Renal pelvis (tissue), 4 donors: ENCODE results near the gene LRRN2. TPM values are rescaled to one million over a fixed set of nuclear protein-coding genes. Genes with fewer than 3 reads are reported as not detected.
A peak's percentile ranks its signal among the peaks of the same experiment; 100 is the strongest.

Experiments used
- DNase-seq: peaks from one replicate; pipeline ENCODE4 v3.0.0-alpha.2; 2013
- polyA plus RNA-seq, 3 donors: library from polyadenylated mRNA; unstranded; fragments of 120-200 nt; gene quantifications; one replicate each; pipeline ENCODE4 v1.2.1, GENCODE V29; 2013; ENCODE audit not compliant: insufficient read length in 3 of 3

Gene LRRN2
- polyA plus RNA-seq, 3 donors: 12.6 to 14.9 (median 14.7) TPM

DNA sequence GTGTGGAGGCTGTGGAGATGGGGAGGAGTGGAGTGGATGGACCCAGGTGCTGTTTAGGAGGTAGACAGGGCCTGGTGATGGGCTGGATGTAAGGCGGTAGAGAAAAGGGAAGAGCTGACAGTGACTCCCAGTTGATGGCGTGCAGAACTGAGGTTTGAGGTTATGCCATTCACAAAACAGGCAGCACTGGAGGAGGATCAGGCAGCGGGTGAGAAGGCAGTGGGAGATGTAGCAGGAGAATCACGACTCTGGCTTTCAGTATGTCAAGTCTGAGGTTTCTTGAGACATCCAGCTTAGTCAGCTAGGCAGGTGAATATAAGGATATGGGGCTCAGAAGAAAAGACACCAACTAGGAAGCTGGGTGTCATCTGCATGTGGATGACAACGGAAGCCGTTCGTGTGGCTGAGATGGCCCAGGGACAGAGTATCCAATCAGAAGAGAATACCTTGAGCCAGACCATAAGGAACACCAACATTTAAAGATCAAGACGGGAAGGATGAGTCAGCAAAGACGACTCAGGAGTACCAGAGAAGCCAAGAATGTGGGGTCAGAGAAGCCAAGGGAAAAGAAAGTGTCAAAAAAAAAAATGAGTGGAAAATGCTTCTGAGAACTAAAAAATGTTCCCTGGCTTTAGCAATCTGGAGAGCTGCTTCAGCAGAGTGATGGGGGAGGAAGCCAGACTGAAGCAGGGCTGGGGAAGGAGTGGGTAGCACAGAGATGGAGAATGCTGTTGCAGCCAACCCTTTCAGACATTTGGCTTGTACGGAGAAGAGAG is 15.2 kb downstream of the LRRN2 start:
- DNase-seq: no peak

- no peak for DNase-seq
These were observed 16.0 kb downstream of the LRRN2 start for GRCh38 chr1:204669579-204669978.

GRCh38 chr1:204664384-204664651 is 21.2 kb downstream of the LRRN2 start:
- DNase-seq: no peak

GRCh38 chr1:204663644-204664383 is 21.7 kb downstream of the LRRN2 start:
- DNase-seq: no peak

DNA sequence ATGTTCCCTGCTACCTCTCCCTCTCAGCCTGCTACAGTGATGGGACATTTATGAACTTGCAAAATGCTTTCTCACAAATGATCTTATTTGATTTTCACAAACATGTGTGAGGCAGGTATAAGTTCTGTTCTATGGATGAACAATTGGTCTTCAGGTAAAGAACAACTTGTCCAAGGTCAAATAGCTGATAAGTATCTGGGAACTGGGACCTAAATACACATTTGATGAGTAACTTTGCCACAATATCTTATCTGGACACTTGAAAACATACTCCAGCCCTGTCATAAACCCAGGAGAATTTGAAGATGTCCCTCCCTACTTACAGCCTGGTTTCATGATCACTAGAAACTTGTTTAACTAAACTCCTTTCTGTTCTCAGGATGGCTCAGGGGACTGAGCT is 23.0 kb downstream of the LRRN2 start:
- no peak for DNase-seq

DNA sequence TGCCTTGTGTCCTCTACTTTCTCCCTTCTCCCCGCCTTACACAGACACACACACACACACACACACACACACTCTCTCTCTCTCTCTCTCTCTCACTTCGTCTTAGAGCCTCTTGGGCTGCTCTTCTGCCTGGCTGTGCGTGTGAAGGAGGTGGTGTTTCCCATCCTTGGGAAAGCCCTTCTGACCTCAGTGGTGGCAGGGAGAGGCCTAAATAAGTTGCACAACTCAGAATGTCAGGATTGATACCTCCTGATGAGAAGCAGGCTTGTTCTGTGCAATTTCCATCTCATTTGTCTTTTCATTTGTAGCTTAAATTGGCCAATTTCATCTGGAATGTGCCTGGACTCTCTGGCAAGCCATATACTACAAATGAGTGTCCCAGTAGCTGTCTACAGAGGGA is 25.0 kb downstream of the LRRN2 start:
- no peak for DNase-seq

GRCh38 chr1:204659056-204659455 is 26.5 kb downstream of the LRRN2 start:
- DNase-seq: no peak

DNA sequence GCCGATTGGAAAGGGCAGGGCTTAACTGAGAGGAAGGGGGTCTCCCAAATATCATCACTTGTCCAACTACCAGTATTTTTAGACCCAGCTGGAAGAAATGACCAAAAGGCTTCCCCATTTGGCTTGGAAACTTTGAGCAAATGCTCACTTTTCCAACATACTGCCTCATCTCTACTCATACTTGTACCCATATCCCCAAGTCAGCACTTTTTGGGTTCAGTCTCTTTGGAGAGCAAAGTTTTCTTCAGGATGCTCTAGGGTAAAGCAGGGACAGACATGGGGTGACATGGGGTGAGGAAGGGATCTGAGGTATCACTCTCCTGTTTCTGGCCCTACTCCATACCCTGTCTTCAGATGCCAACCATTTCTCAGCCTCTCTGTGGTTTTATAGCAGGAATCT is 27.2 kb downstream of the LRRN2 start:
- no peak for DNase-seq

DNA sequence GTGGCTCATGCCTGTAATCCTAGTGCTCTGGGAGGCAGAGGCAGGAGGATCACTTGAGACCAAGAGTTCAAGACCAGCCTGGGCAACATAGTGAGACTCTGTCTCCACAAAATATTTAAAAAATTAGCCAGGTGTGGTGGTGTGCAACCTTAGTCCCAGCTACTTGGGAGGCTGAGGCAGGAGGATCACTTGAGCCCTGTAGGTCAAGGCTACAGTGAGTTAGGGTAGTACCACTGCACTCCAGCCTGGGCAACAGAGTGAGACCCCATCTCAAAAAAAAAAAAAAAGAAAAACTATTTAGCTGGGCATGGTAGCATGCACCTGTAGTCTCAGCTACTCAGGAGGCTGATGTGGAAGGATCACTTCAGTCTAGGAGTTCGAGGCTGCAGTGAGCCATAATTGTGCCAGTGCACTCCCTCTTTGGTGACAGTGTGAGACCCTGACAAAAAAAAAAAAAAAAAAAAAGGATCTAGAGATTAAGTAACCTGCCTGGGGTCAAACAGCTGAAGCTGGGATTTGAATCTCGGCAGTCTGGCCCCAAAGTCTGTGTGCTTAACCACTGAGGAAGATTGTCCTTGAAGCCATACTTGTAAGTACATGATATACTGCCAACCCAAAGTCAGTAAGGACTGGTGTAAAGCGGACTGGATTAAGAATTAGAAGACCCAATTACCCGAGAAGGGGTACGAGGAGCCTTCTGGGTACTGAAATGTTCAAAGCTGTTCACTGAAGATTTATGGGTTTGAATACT is 31.8 kb downstream of the LRRN2 start:
- no peak for DNase-seq

GRCh38 chr1:204652497-204652896 is 33.0 kb downstream of the LRRN2 start:
- DNase-seq: no peak

DNA sequence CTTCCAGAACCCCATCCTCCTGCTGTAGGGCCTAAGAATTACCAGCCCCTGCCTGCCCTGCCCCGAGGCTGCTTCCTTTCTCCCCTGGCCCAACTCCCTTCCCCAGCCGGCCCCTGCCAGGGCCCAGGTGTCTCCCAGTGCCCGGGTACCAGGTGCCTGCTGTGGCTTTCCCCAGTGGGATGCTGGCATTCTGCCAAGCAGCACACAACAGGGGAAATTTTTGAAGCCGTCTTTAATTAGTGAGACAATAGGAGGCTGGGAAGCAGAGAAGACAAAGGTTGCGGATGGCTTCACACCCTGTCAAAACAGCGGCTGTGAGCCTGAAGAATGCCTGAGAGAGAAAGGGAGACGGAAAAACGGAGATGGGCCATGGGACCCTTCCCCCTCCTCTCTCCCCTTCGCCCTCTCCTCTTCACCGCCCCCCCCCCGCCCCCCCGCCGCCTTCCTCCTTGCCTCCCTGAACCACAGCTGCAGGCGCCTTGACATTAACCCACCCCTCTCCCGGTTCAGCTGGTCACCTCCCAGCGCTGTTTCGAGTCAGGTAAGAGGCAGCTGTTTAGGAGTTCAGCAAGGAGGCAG is 33.6 kb downstream of the LRRN2 start:
- peak; percentile 52 for DNase-seq

DNA sequence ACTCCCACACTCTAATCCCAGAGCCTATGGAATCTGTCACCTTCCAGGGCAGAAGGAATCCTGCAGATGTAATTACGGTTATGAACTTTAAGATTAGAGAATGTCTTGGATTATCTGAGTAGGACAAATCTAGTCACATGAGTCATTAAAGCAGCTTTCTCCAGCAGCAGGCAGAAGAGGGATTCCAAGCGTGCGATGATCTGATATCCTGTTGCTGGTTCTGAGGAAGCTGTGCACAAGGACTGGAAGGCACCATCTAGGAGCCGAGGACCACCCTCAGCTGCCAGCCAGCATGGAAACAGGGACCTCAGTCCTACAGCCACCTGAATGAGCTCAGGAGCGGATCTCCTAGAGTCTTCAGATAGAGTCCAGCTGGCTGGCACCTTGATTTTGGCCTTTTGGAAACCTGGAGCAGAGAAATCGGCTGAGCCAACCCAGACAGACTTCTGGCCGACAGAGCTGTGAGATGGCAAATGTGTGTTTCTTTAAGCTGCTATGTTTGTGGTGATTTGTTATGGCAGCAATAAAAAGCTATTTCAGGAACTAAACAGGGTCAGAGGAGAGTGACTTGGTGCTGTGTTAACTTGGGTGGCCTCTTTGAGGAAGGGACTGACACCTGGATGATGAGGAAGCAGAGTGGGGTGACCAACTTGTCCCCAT is 34.5 kb downstream of the LRRN2 start:
- no peak for DNase-seq

DNA sequence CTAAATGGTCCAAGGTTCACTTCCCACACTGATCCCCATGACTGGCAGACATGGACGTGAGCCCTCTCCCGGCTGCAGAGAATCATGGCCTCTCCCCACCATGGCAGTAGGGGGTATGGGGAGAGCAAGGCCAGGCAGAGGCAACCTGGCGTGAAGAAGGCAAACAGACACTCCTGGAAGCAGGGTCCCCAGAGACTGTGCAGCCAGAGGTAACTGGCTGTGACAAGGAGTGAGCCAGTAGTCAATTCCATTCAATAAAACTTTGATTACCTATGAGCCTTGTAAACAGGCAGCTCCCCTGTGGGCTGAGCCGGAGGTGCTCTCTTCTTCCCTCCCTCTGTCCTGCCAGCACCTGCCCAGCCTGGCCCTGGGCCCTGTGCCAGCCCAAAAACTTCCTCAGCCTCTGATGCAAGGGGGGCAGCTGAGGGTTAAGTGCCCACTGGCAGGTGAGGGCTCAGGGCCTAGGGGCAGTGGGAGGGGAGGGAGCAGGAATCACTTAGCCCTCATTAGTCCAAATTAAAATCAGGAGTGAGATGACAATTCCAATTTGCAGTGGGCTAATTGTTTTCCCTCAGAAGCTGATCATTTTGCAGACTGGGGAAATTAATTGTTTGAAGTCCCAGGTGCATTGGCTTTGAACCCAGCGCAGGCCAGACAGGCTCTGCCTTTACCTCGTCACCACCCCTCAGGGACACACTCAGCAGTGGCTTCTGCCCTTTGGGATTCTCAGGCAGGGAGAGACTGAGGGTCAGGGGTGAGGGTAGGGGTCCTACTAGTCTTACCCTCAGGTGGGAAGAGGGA is 35.6 kb downstream of the LRRN2 start:
- DNase-seq: no peak

DNA sequence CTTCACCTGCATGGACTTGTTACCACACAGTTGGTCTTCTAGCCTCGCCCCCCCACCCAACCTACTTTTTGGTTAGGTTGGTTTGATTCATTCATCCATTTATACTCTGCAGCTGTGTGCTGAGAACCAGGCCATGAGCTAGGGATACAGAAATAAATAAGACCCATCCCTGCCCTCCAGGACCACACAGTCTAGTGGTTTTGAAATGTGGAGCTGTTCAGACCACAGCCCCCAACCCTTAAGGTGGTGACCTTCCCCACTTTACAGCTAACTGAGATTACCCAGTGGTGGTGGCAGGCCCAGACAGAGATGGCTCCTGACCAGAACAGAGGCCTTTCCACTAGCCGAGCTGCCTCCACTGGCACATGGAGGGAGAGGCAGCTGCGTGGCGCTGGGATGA is 37.0 kb downstream of the LRRN2 start:
- no peak for DNase-seq

GRCh38 chr1:204647805-204648153 is 37.8 kb downstream of the LRRN2 start:
- no peak for DNase-seq

- peak; percentile 63 for DNase-seq
These were observed 38.3 kb downstream of the LRRN2 start for GRCh38 chr1:204647114-204647804.

- DNase-seq: no peak
These were observed 39.9 kb downstream of the LRRN2 start for GRCh38 chr1:204645666-204646065.

DNA sequence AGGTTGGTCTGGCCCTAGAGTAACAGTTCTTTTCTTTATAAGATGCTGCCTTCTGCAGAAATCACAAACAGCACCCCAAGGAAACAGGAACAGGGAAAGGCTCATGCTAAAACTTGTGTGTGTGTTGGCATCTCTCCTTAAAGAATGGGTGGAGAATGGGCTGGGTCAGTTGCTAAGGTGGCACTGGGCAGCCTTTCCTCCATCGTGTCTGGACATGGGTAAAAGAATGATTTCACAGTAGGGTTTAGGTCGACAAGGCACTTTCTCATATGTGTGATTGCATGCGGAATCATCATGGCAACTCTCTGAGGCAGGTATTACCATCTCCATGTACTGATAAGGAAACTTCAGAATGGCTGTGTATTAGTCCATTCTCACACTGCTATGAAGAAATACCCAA is 40.3 kb downstream of the LRRN2 start:
- DNase-seq: no peak

GRCh38 chr1:204643503-204643902 is 42.0 kb downstream of the LRRN2 start:
- no peak for DNase-seq

GRCh38 chr1:204641936-204642335 is 43.6 kb downstream of the LRRN2 start:
- DNase-seq: no peak

DNA sequence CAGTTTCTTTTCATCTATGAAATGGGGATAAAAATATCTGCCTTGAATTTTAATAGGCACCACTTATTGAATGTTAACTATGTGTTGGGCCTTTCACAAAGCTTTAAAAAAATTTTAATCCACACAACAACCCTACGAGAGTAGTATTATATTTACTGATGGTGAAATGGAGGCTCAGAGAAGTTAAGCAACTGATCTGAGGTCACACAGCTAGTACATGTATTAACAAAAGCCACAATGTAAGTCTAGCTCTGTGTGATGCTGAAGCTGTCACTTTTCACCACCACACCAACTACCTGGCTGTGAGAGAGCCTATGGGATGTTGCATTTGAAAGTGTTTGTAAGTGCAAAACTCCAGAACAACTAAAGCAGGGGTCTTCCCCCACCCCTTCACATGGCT is 44.1 kb downstream of the LRRN2 start:
- no peak for DNase-seq
